ENCODE results near the gene MFSD6.
"Not testable (repeated sequence)": the region's sequence is repeated elsewhere in the genome, so short reads cannot be mapped to it uniquely, and the experiment has no call there.

Gene MFSD6

GRCh38 chr2:190407662-190408537 is at the start of gene MFSD6:
MFSD6 (plus strand) TSS chr2:190408355; CDS start chr2:190436030, 27,675 bp downstream.
- no peak for DNase-seq

- DNase-seq, result not testable (repeated sequence)
These were observed 49.3 kb upstream of the MFSD6 start for GRCh38 chr2:190358655-190359448.

- DNase-seq, result no peak
These were observed 47.6 kb upstream of the MFSD6 start for GRCh38 chr2:190360561-190360960.

- no peak for DNase-seq
These were observed 47.2 kb upstream of the MFSD6 start for GRCh38 chr2:190360965-190361364.

- DNase-seq, result no peak
These were observed 46.6 kb upstream of the MFSD6 start for GRCh38 chr2:190361572-190361971.

- no peak for DNase-seq
These were observed 45.3 kb upstream of the MFSD6 start for GRCh38 chr2:190362894-190363293.

- no peak for DNase-seq
These were observed 42.5 kb upstream of the MFSD6 start for GRCh38 chr2:190365499-190366204.

GRCh38 chr2:190366248-190366753 is 41.9 kb upstream of the MFSD6 start:
- no peak for DNase-seq

GRCh38 chr2:190367091-190367490 is 41.1 kb upstream of the MFSD6 start:
- no peak for DNase-seq

- DNase-seq, result no peak
These were observed 38.5 kb upstream of the MFSD6 start for GRCh38 chr2:190369635-190370034.

- no peak for DNase-seq
These were observed 32.1 kb upstream of the MFSD6 start for GRCh38 chr2:190376083-190376482.

- DNase-seq, result no peak
These were observed 31.4 kb upstream of the MFSD6 start for GRCh38 chr2:190376591-190377245.

- DNase-seq, result no peak
These were observed 29.3 kb upstream of the MFSD6 start for GRCh38 chr2:190378880-190379237.

- no peak for DNase-seq
These were observed 28.7 kb upstream of the MFSD6 start for GRCh38 chr2:190379249-190379964.

- no peak for DNase-seq
These were observed 27.2 kb upstream of the MFSD6 start for GRCh38 chr2:190380962-190381412.

GRCh38 chr2:190382851-190383250 is 25.3 kb upstream of the MFSD6 start:
- peak; percentile 40 for DNase-seq

GRCh38 chr2:190387422-190387821 is 20.7 kb upstream of the MFSD6 start:
- DNase-seq, result no peak

GRCh38 chr2:190396271-190396670 is 11.9 kb upstream of the MFSD6 start:
- DNase-seq, result no peak

GRCh38 chr2:190402986-190403603 is 5.1 kb upstream of the MFSD6 start:
- DNase-seq, result no peak

GRCh38 chr2:190404487-190404886 is 3.7 kb upstream of the MFSD6 start:
- DNase-seq, result peak; percentile 95

GRCh38 chr2:190405070-190405469 is 3.1 kb upstream of the MFSD6 start:
- peak; percentile 21 for DNase-seq
